Adrenal gland (tissue), 5 donors: ENCODE data around the gene PLPP4.

Experiments
- CTCF ChIP-seq, 6 experiments: fragments of 450-650 bp in 4 of 6; fragments of 200-600 bp in 2 of 6; sonication (generic) in 1 of 6; IDR thresholded peaks; 1 replicate in 5 of 6; 2 replicates in 1 of 6; pipeline versions ENCODE4 v1.5.1 to v1.8.0; 2016 to 2021; ENCODE audit warnings: antibody characterized with exemption in 6 of 6, mild to moderate bottlenecking in 2 of 6, moderate library complexity in 1 of 6
- POLR2A ChIP-seq, 2 donors: fragments of 450-650 bp; IDR thresholded peaks; one replicate each; pipeline ENCODE4 v1.6.1; 2017; ENCODE audit warnings: antibody characterized with exemption in 2 of 2, mild to moderate bottlenecking in 2 of 2, moderate library complexity in 1 of 2
- donor health status: DM: no; HTN: no; CAD: no.

GRCh38 chr10:120415709-120416330 lies 41.2 kb upstream of the PLPP4 start:
- no peak for TF ChIP-seq CTCF (IDR thresholded peaks at IDR 0.05)
- no peak for TF ChIP-seq POLR2A (IDR thresholded peaks at IDR 0.05)
